H1 (cell line): ENCODE results near the gene CCDC89. TPM values are rescaled to one million over a fixed set of nuclear protein-coding genes. Genes with fewer than 3 reads are reported as not detected.

Experiments
- BACH1 ChIP-seq: IDR thresholded peaks from 2 replicates; pipeline ENCODE4 v1.6.1; 2012; ENCODE audit warnings: low read length, improper control_type of control experiment
- CHD7 ChIP-seq: fragments of 300-600 bp; sonication (generic); IDR thresholded peaks from 2 replicates; pipeline ENCODE4 v1.7.1; 2012; ENCODE audit warnings: low read length, moderate library complexity, mild to moderate bottlenecking, inconsistent platforms; ENCODE audit not compliant: insufficient replicate concordance
- EP300 ChIP-seq, 2 experiments: IDR thresholded peaks; 1 replicate in 1 of 2; 2 replicates in 1 of 2; pipeline ENCODE4 v1.6.1; 2011 to 2012; ENCODE audit warnings: low read depth in 2 of 2, low read length in 2 of 2, mild to moderate bottlenecking in 2 of 2, borderline replicate concordance in 1 of 2, inconsistent platforms in 1 of 2, moderate library complexity in 1 of 2
- JUN ChIP-seq: IDR thresholded peaks from 2 replicates; pipeline ENCODE4 v1.6.1; 2011; ENCODE audit warnings: low read depth, mild to moderate bottlenecking, improper control_type of control experiment, low read length
- POLR2A ChIP-seq, 2 experiments: IDR thresholded peaks; 1 replicate in 1 of 2; 2 replicates in 1 of 2; pipeline ENCODE4 v1.6.1; 2011; ENCODE audit warnings: low read depth in 2 of 2, low read length in 2 of 2, mild to moderate bottlenecking in 2 of 2; ENCODE audit errors: control extremely low read depth in 1 of 2
- polyA plus RNA-seq, 7 experiments: library from polyadenylated mRNA; depleted of rRNA in 3 of 7; stranded (reverse) in 5 of 7; unstranded in 2 of 7; fragments of >200 nt in 5 of 7; fragments of 200-250 nt in 2 of 7; gene quantifications; 1 replicate in 5 of 7; 2 replicates in 1 of 7; 4 replicates in 1 of 7; pipeline versions ENCODE4 v1.2.1 to v1.2.3, GENCODE V29; 2011 to 2013; ENCODE audit warnings: missing spikeins in 2 of 7, mixed read lengths in 2 of 7
- total RNA-seq: library from RNA; stranded (reverse); fragmentation: NEBNext Ultra II Directional; extraction: Animal tissue kit (Norgen Biotek cat#: 25700); gene quantifications from 2 replicates; pipeline ENCODE4 v1.2.1, GENCODE V29; 2021

The CCDC89 gene
- total and polyA plus RNA-seq, 2 of the 8 experiments (the other 6 are each of a cell fraction or from before 2014, with no cell fraction given): not detected

GRCh38 chr11:85717429-85717828 lies 31.4 kb upstream of the CCDC89 start (continued):
- TF ChIP-seq CHD7: no peak
- TF ChIP-seq POLR2A (IDR thresholded peaks at IDR 0.05; ENCODE audit: control extremely low read depth in 1 of 2, low read depth in 2 of 2, low read length in 2 of 2): no peak
- no peak for TF ChIP-seq JUN
- TF ChIP-seq EP300 (IDR thresholded peaks at IDR 0.05; ENCODE audit: borderline replicate concordance in 1 of 2, low read depth in 2 of 2, low read length in 2 of 2): no peak
- TF ChIP-seq BACH1: no peak
- TF ChIP-seq, all 59 proteins: peak for 0
